ENCODE data around the gene SLC11A1.

DNA sequence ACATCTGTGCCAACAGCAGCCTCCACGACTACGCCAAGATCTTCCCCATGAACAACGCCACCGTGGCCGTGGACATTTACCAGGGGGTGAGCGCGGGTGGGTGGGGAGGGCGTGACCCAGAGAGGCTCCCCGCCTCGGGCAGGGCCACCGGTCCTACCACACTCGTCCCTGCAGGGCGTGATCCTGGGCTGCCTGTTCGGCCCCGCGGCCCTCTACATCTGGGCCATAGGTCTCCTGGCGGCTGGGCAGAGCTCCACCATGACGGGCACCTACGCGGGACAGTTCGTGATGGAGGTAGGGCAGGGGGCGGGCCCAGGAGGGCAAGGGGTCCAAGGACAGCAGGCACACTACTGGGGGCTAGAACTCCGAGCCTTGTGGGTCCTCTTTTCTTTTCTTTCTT is 9.1 kb downstream of the SLC11A1 start:
- TF ChIP-seq POLR2AphosphoS5 (IDR thresholded peaks at IDR 0.05; ENCODE audit: low read depth, low read length): no peak
- TF ChIP-seq POLR2A (IDR thresholded peaks at IDR 0.05; ENCODE audit: low read depth, low read length): no peak
